C4-2B (cell line): ENCODE results near the gene ZCCHC12.
"Not testable (repeated sequence)": the region's sequence is repeated elsewhere in the genome, so short reads cannot be mapped to it uniquely, and the experiment has no call there.

Source experiments
- H3K27ac ChIP-seq: fragments of 450-650 bp; 2 replicates; pipeline ENCODE4 v1.5.1; 2017
- ZFX ChIP-seq: fragments of 450-650 bp; IDR thresholded peaks from 2 replicates; pipeline ENCODE4 v1.6.1; 2017
- TF ChIP-seq, protein P1 (sequence below): fragments of 450-650 bp; conservative IDR thresholded peaks from 2 replicates; pipeline ENCODE4 v1.5.1; 2017; ENCODE audit warnings: mild to moderate bottlenecking

The ZCCHC12 gene

DNA sequence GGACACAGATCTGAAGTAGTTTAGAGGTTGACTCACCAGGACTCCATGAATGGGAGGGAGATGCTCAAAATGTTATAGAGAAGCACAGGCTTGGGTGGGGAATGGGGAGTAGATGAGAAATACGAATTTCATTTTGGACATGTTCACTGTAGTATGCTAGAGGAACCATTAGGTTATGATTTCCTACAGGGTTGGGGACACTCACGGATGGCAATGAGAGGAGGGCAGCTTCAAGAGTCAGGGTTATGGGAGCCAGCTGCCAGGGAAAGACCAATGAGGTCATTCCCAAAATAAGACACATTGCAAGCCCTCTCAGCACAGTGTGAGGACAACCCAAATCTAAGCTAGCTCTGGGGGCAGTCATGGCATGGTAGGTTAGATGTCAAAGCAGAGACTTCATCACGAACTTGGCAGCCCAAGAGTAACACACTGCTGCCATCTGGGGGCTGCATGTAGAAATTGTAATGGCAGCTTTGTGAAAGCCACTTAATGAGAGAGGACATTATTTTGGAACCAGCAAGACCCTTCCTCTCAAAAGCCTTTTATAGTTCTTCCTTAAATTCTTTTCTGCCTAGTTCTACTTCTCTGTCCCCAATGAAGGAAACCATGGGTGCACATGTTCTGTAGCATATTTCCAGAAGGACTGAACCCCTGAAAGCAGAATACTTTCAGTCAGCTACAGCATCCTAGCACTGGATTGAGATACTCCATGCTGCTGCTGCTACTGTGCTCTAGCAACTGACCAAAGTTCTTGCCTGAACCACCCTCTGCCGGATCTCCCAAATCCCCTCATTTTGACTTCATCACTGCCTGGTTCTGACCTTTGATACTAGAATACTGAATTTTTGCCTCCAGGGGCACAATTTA lies 16.2 kb upstream of the ZCCHC12 start:
- no peak for TF ChIP-seq ZFX
- TF ChIP-seq, protein P1, sequence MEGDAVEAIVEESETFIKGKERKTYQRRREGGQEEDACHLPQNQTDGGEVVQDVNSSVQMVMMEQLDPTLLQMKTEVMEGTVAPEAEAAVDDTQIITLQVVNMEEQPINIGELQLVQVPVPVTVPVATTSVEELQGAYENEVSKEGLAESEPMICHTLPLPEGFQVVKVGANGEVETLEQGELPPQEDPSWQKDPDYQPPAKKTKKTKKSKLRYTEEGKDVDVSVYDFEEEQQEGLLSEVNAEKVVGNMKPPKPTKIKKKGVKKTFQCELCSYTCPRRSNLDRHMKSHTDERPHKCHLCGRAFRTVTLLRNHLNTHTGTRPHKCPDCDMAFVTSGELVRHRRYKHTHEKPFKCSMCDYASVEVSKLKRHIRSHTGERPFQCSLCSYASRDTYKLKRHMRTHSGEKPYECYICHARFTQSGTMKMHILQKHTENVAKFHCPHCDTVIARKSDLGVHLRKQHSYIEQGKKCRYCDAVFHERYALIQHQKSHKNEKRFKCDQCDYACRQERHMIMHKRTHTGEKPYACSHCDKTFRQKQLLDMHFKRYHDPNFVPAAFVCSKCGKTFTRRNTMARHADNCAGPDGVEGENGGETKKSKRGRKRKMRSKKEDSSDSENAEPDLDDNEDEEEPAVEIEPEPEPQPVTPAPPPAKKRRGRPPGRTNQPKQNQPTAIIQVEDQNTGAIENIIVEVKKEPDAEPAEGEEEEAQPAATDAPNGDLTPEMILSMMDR = peak; percentile 66
- H3K27ac ChIP-seq = no peak overlapping the region

DNA sequence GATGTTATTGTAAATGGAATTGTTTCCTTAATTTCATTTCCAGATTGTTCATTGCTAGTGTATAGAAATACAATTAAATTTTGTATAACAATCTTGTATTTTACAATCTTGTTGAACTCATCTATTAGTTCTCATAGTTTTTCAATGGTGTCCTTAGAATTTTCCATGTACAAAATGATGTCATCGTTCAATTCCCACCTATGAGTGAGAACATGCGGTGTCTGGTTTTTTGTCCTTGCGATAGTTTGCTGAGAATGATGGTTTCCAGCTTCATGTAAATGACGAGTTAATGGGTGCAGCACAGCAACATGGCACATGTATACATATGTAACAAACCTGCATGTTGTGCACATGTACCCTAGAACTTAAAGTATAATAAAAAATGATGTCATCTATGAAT lies 6.4 kb upstream of the ZCCHC12 start:
- H3K27ac ChIP-seq = not testable (repeated sequence)

GRCh38 chrX:118824173-118824730 lies 628 bp downstream of the ZCCHC12 start:
- H3K27ac ChIP-seq = no peak overlapping the region
- TF ChIP-seq ZFX = no peak
- TF ChIP-seq, protein P1 = no peak

- H3K27ac ChIP-seq = no peak overlapping the region
- TF ChIP-seq, protein P1 = no peak
- TF ChIP-seq ZFX = no peak
Measured at GRCh38 chrX:118825227-118825626, 1.6 kb downstream of the ZCCHC12 start.

- H3K27ac ChIP-seq = no peak overlapping the region
- TF ChIP-seq, protein P1 = peak; percentile 63
- TF ChIP-seq ZFX = no peak
Measured at GRCh38 chrX:118839334-118839958, 15.8 kb downstream of the ZCCHC12 start.

DNA sequence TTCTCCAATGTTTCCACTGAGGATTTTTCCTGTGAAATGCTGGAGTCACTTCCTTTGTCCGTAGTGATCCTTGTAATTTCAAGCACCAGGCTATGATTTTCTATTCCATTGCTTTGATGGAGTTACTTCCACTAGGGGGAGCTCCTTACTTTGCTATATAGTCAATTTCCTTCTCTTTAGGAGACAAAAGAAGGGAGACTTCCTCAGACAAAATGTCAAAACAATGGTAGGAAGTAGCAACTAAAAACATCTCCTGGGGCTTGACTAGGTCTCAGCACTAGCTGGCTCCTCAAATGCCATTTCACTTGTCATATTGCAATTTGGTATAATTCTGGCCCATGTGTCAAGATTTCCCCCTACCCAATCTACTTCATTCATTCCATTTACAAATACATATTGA lies 24.1 kb downstream of the ZCCHC12 start:
- H3K27ac ChIP-seq = no peak overlapping the region
- TF ChIP-seq ZFX = no peak
- TF ChIP-seq, protein P1 = peak; percentile 66

- no peak for TF ChIP-seq ZFX
- TF ChIP-seq, protein P1 = no peak
- no peak overlapping the region for H3K27ac ChIP-seq
Measured at GRCh38 chrX:118853596-118853995, 30.0 kb downstream of the ZCCHC12 start.
